ENCODE results near the gene DPM2.

- TF ChIP-seq CTCF (IDR thresholded peaks at IDR 0.05) (no peak), EZH2phosphoT487 (IDR thresholded peaks at IDR 0.05) (no peak)
Observed at GRCh38 chr9:127954831-127955293, 17.2 kb upstream of the DPM2 start.
